Colonic mucosa (tissue), 4 donors: ENCODE measurements around the gene PNLDC1. TPM values are rescaled to one million over a fixed set of nuclear protein-coding genes. Genes with fewer than 3 reads are reported as not detected.

Experiments used
- DNase-seq: peaks from one replicate; pipeline ENCODE4 v3.0.0-alpha.2; 2020
- H3K27ac ChIP-seq: fragments of 200-600 bp; one replicate; pipeline ENCODE4 v1.8.0; 2021
- H3K27me3 ChIP-seq: fragments of 200-600 bp; one replicate; pipeline ENCODE4 v1.8.0; 2021
- H3K36me3 ChIP-seq: fragments of 200-600 bp; one replicate; pipeline ENCODE4 v1.8.0; 2021
- H3K4me1 ChIP-seq: fragments of 200-600 bp; one replicate; pipeline ENCODE4 v1.8.0; 2021; ENCODE audit warnings: mild to moderate bottlenecking
- H3K4me3 ChIP-seq: fragments of 200-600 bp; one replicate; pipeline ENCODE4 v1.8.0; 2021
- H3K9ac ChIP-seq, 2 donors: one replicate each; pipeline ENCODE4 v1.7.0; 2013; ENCODE audit warnings: control low read depth in 2 of 2, low read depth in 2 of 2, low read length in 2 of 2
- H3K9me3 ChIP-seq: fragments of 200-600 bp; one replicate; pipeline ENCODE4 v1.8.0; 2021
- intact Hi-C: fragments of 100-400 bp; cut with DNase I; formaldehyde crosslinking; loops from one replicate; pipeline ENCODE4 v1.14.1; 2022
- total RNA-seq, 2 donors: library from RNA; stranded (reverse); fragmentation: NEBNext Ultra II Directional in 1 of 2; extraction: Animal tissue kit (Norgen Biotek cat#: 25700) in 1 of 2; gene quantifications; one replicate each; pipeline ENCODE4 v1.2.1, GENCODE V29; 2021
- TF ChIP-seq, protein P1 (sequence below): fragments of 200-600 bp; IDR thresholded peaks from one replicate; pipeline ENCODE4 v1.8.0; 2022; ENCODE audit warnings: antibody characterized with exemption, mild to moderate bottlenecking
- donor health status: healthy.
- donor health status: DM: no; HTN: no; CAD: no.
- donor health status: DM: no; HTN: no; CAD: no.

PNLDC1 gene
- total RNA-seq, 2 donors from 2014 or later: 0.72 TPM; not detected in 1

DNA sequence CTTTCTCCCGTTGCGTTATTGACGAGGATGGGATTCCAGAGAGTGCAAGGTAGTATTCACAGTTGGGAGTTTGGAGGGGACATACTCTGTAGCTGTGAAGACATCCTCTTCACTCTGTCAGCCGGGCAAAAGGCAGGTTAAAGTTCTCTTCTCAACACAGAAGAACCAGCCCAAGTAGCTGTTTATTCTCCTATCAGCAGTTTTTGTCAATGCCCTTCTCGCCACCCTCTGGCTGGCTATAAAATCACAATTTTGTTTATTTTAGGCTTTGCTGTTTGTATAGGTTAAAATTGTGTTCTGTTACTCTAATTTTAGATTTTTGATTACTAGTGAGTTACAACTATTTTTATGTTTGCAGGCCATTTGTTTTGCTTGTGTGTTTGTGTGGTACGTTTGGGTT is 52.8 kb downstream of the PNLDC1 start:
- Histone ChIP-seq H3K36me3 (no peaks in the 10 kb centered on the region), H3K4me3 (no peak overlapping the region), H3K9me3 (no peaks in the 10 kb centered on the region), H3K9ac (no peak overlapping the region), H3K27me3 (no peaks in the 10 kb centered on the region), H3K4me1 (no peaks in the 10 kb centered on the region), H3K27ac (no peak overlapping the region)
- TF ChIP-seq, protein P1, sequence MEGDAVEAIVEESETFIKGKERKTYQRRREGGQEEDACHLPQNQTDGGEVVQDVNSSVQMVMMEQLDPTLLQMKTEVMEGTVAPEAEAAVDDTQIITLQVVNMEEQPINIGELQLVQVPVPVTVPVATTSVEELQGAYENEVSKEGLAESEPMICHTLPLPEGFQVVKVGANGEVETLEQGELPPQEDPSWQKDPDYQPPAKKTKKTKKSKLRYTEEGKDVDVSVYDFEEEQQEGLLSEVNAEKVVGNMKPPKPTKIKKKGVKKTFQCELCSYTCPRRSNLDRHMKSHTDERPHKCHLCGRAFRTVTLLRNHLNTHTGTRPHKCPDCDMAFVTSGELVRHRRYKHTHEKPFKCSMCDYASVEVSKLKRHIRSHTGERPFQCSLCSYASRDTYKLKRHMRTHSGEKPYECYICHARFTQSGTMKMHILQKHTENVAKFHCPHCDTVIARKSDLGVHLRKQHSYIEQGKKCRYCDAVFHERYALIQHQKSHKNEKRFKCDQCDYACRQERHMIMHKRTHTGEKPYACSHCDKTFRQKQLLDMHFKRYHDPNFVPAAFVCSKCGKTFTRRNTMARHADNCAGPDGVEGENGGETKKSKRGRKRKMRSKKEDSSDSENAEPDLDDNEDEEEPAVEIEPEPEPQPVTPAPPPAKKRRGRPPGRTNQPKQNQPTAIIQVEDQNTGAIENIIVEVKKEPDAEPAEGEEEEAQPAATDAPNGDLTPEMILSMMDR: peak; percentile 10
- no peak for DNase-seq
- intact Hi-C loops: loop anchor here (10.0 kb wide), 1 partner anchor 168 kb away; no protein-coding TSS in a partner anchor

DNA sequence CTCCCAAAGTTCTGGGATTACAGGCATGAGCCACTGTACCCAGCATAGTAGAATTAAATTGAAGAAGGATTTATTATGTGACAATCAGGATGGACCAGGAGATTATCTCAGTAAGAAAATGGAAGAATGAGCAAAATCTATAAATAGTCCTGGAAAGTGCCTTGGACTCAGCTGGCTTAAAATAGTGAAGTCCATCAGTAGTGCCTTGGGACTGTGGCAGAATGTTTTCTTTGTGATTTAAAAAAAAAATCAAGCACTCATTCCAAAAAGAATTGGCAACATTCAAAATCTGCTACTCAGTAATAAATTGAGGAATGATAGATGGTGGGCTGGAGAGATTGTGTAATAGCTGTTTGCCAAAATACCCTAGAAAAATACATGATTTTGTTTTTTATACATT is 53.7 kb downstream of the PNLDC1 start:
- no peak for DNase-seq
- no peaks in the 10 kb centered on the region for H3K36me3 ChIP-seq
- no peaks in the 10 kb centered on the region for H3K9me3 ChIP-seq
- H3K27ac ChIP-seq: no peak overlapping the region
- intact Hi-C loops: loop anchor here (10.0 kb wide), 1 partner anchor 169 kb away; no protein-coding TSS in a partner anchor
- H3K9ac ChIP-seq: no peak overlapping the region
- TF ChIP-seq, protein P1: no peak
- no peak overlapping the region for H3K4me3 ChIP-seq
- no peaks in the 10 kb centered on the region for H3K4me1 ChIP-seq
- H3K27me3 ChIP-seq: no peaks in the 10 kb centered on the region

DNA sequence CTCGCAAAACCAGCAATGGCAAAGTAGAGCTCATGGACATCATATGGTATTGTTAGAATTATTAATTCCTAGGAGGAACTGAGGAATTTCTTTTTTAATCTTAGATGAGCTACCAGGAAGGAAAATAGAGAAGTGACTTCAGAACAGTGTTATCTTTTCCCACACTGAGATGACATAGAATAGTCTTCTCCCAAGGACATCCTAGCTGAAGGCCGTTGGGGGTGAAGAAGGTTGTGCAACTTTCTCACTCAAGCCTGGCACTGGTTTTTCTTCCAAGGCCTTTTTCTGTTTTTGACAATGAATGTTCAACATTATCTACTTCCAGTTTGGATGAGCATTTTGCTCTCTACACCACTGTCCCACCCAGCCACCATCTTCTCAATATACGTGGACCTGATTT is 54.9 kb downstream of the PNLDC1 start:
- intact Hi-C loops: loop anchor here (10.0 kb wide), 1 partner anchor 170 kb away; no protein-coding TSS in a partner anchor
- TF ChIP-seq, protein P1: no peak
- Histone ChIP-seq H3K27ac (no peak overlapping the region), H3K9ac (no peak overlapping the region), H3K27me3 (no peaks in the 10 kb centered on the region), H3K9me3 (no peaks in the 10 kb centered on the region), H3K4me3 (no peak overlapping the region), H3K4me1 (no peaks in the 10 kb centered on the region), H3K36me3 (no peaks in the 10 kb centered on the region)
- no peak for DNase-seq

DNA sequence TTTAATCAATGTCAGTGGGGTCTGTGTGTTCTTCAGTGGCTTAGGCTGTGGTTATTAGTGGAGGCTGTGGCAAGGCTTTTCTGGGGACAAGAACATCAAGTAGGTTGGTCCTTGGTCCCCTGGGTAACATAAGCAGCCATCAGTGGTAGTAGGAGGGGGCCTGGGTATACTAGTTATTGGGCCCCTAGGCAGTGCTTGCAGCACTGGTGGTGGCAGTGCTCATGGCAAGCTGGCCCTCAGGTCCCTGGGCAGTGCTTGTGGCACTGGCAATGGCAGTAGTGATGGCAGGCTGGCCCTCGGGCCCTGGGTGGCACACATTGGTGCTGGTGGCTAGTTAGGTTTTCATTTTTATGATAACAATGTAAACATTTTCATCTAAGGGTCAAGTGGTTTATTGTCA is 58.2 kb downstream of the PNLDC1 start:
- Histone ChIP-seq H3K27ac (no peak overlapping the region), H3K27me3 (no peaks in the 10 kb centered on the region), H3K36me3 (no peaks in the 10 kb centered on the region), H3K4me3 (no peak overlapping the region), H3K9me3 (no peaks in the 10 kb centered on the region), H3K4me1 (no peaks in the 10 kb centered on the region), H3K9ac (no peak overlapping the region)
- intact Hi-C loops: loop anchor here (10.0 kb wide), 1 partner anchor 173 kb away; no protein-coding TSS in a partner anchor
- TF ChIP-seq, protein P1: no peak
- no peak for DNase-seq

DNA sequence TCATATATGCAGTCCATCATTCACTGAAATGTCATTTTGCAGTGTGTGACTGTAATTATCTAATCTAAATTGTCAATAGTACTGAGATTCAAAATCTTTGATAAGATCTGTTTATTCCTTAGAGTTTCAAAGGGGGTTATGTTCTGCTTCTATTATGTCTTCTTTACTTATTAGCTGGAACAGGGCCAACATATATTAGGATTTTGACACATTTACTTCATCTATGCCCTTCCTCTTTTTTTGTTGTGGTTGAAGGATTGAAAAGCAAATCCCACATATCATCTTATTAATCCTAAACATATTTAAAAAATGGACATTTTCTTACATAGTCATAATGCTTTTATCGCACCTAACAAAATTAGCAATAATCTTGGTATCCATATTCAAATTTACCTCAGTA is 60.4 kb downstream of the PNLDC1 start:
- intact Hi-C loops: loop anchor here (5.0 to 10.0 kb wide), 4 partner anchors 194 to 674 kb away; no protein-coding TSS in a partner anchor
- Histone ChIP-seq H3K4me3 (no peak overlapping the region), H3K4me1 (no peaks in the 10 kb centered on the region), H3K27me3 (no peaks in the 10 kb centered on the region), H3K36me3 (no peaks in the 10 kb centered on the region), H3K27ac (no peak overlapping the region), H3K9me3 (no peaks in the 10 kb centered on the region), H3K9ac (no peak overlapping the region)
- TF ChIP-seq, protein P1: no peak
- no peak for DNase-seq
